T follicular helper cell (primary cell): ENCODE measurements around the gene TUBGCP6.
A peak's percentile ranks its signal among the peaks of the same experiment; 100 is the strongest.

Experiments used
- DNase-seq: peaks from one replicate; pipeline ENCODE4 v3.0.0-alpha.2; 2020; ENCODE audit warnings: low read depth
- total RNA-seq, 2 experiments: gene quantifications; one replicate each; lab custom pipeline; 2026; lab: John Stamatoyannopoulos, UW

The TUBGCP6 gene
- 142 to 327 reads per million in 2 experiments for total RNA-seq

- peak; percentile 89 for DNase-seq
Observed at GRCh38 chr22:50244420-50245213, at the start of gene TUBGCP6. Gene TUBGCP6 (minus strand): TSS chr22:50245023. CDS start chr22:50244459, 564 bp downstream.

- DNase-seq: no peak
Observed at GRCh38 chr22:50294319-50294656, 49.5 kb upstream of the TUBGCP6 start.

GRCh38 chr22:50293441-50294318 is 48.9 kb upstream of the TUBGCP6 start:
- no peak for DNase-seq

- no peak for DNase-seq
Observed at GRCh38 chr22:50292643-50293440, 48.0 kb upstream of the TUBGCP6 start.

- no peak for DNase-seq
Observed at GRCh38 chr22:50289942-50290630, 45.3 kb upstream of the TUBGCP6 start.

- no peak for DNase-seq
Observed at GRCh38 chr22:50289151-50289941, 44.5 kb upstream of the TUBGCP6 start.

GRCh38 chr22:50287731-50288130 is 42.9 kb upstream of the TUBGCP6 start:
- no peak for DNase-seq

- DNase-seq: no peak
Observed at GRCh38 chr22:50286701-50287318, 42.0 kb upstream of the TUBGCP6 start.

- no peak for DNase-seq
Observed at GRCh38 chr22:50286275-50286674, 41.5 kb upstream of the TUBGCP6 start.

GRCh38 chr22:50285568-50286229 is 40.9 kb upstream of the TUBGCP6 start:
- no peak for DNase-seq

GRCh38 chr22:50284479-50284878 is 39.7 kb upstream of the TUBGCP6 start:
- no peak for DNase-seq

GRCh38 chr22:50283821-50284220 is 39.0 kb upstream of the TUBGCP6 start:
- no peak for DNase-seq

- no peak for DNase-seq
Observed at GRCh38 chr22:50282361-50283155, 37.7 kb upstream of the TUBGCP6 start.

- no peak for DNase-seq
Observed at GRCh38 chr22:50281957-50282356, 37.1 kb upstream of the TUBGCP6 start.

GRCh38 chr22:50281384-50281760 is 36.5 kb upstream of the TUBGCP6 start:
- no peak for DNase-seq

- no peak for DNase-seq
Observed at GRCh38 chr22:50280708-50281383, 36.0 kb upstream of the TUBGCP6 start.

- DNase-seq: no peak
Observed at GRCh38 chr22:50280022-50280707, 35.3 kb upstream of the TUBGCP6 start.
